Lung (tissue), 12 donors: ENCODE measurements around the gene C1RL. TPM values are rescaled to one million over a fixed set of nuclear protein-coding genes. Genes with fewer than 3 reads are reported as not detected.

Source experiments
- ATAC-seq: fragments of 200-7000 bp; cut with Tn5 transposase; one replicate; pipeline ENCODE4 v1.9.1; 2020; ENCODE audit warnings: moderate number of reproducible peaks; ENCODE audit not compliant: insufficient read depth, low FRiP score
- DNase-seq, 3 donors: peaks; one replicate each; pipeline ENCODE4 v3.0.0-alpha.2; 2013 to 2017
- H3K27ac ChIP-seq, 2 donors: one replicate each; pipeline ENCODE4 v1.5.1; 2013; ENCODE audit warnings: mild to moderate bottlenecking in 2 of 2, moderate library complexity in 2 of 2, control low read depth in 1 of 2, inconsistent platforms in 1 of 2, low read depth in 1 of 2, low read length in 1 of 2
- H3K27me3 ChIP-seq, 3 donors: one replicate each; pipeline ENCODE4 v1.5.1; 2013; ENCODE audit warnings: low read length in 2 of 3; ENCODE audit not compliant: control insufficient read depth in 3 of 3, insufficient read depth in 3 of 3
- H3K36me3 ChIP-seq, 4 donors: one replicate each; pipeline ENCODE4 v1.5.1; 2013; ENCODE audit warnings: low read length in 4 of 4, mild to moderate bottlenecking in 1 of 4, moderate library complexity in 1 of 4; ENCODE audit not compliant: control insufficient read depth in 4 of 4, insufficient read depth in 4 of 4
- H3K4me1 ChIP-seq, 5 donors: one replicate each; pipeline ENCODE4 v1.5.1; 2013; ENCODE audit warnings: low read length in 5 of 5, mild to moderate bottlenecking in 2 of 5, moderate library complexity in 1 of 5; ENCODE audit not compliant: control insufficient read depth in 5 of 5, insufficient read depth in 5 of 5
- H3K4me3 ChIP-seq: one replicate; pipeline ENCODE4 v1.5.1; 2013; ENCODE audit warnings: mild to moderate bottlenecking, control low read depth, moderate library complexity
- H3K9ac ChIP-seq, 2 donors: one replicate each; pipeline ENCODE4 v1.5.1; 2013; ENCODE audit warnings: low read length in 2 of 2, control low read depth in 1 of 2; ENCODE audit not compliant: insufficient read depth in 1 of 2
- H3K9me3 ChIP-seq, 4 donors: one replicate each; pipeline ENCODE4 v1.5.1; 2013; ENCODE audit warnings: low read length in 3 of 4, mild to moderate bottlenecking in 1 of 4, moderate library complexity in 1 of 4; ENCODE audit not compliant: control insufficient read depth in 4 of 4, insufficient read depth in 3 of 4
- CTCF ChIP-seq: IDR thresholded peaks from 2 replicates; pipeline ENCODE4 v1.5.1; 2012; ENCODE audit warnings: mild to moderate bottlenecking; ENCODE audit errors: control extremely low read depth, extremely low read depth
- WGBS, 2 donors: extraction: QIAGEN DNeasy Blood & Tissue Kit; methylation state at CpG; one replicate each; pipeline ENCODE4 v1.1.7; 2013; 5-methylcytosine and 5-hydroxymethylcytosine counted together
- polyA plus RNA-seq, 2 donors: library from polyadenylated mRNA; stranded (reverse); fragments of 200-250 nt; gene quantifications; one replicate each; pipeline ENCODE4 v1.2.1, GENCODE V29; 2013
- total RNA-seq, 2 donors: library from RNA; depleted of rRNA in 1 of 2; stranded (reverse); fragments of >200 nt in 1 of 2; gene quantifications; one replicate each; pipeline ENCODE4 v1.2.1, GENCODE V29; 2014 to 2021
- donor health status: control.
- donor health status: control.
- donor health status: Bipolar disorder and iron deficiency.
- donor health status: healthy.
- donor health status: DM: yes; HTN: yes; CAD: no.

C1RL gene
- total and polyA plus RNA-seq, 4 donors, result 60.5 to 116 (median 86.5) TPM

DNA sequence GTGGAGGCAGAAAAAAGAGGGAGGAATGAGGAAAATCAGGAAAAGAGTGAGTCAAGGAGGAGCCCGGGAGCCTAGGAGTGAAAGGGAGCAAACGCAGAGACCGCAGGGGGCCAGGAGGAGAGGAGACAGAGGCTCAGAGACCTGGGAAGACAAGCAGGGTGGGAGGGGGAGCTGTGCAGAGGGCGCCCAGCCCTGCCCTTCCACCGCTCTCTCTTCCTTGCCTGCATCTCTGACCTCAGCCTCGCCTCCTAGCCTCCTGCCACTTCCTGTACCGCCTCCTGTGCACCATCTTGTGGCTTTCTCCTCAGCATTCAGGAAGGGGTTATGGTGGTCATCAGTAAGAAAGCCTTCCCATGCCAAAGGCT lies 22.5 kb upstream of the C1RL start:
- Histone ChIP-seq H3K9ac (no peak overlapping the region), H3K27me3 (peaks cover 0 to 3% (median 2%) of the 10 kb centered on the region in 3 donors), H3K27ac (no peak overlapping the region), H3K4me3 (no peak overlapping the region), H3K9me3 (no peaks in the 10 kb centered on the region), H3K4me1 (peaks cover 0 to 21% (median 13%) of the 10 kb centered on the region in 5 donors), H3K36me3 (peaks cover 0 to 14% (median 5%) of the 10 kb centered on the region in 4 donors)
- ATAC-seq (no peak), DNase-seq (no peak)
- 20 to 29% methylated on average over 7 of the region's 7 CpGs for WGBS, 2 donors
- no peak for TF ChIP-seq CTCF

DNA sequence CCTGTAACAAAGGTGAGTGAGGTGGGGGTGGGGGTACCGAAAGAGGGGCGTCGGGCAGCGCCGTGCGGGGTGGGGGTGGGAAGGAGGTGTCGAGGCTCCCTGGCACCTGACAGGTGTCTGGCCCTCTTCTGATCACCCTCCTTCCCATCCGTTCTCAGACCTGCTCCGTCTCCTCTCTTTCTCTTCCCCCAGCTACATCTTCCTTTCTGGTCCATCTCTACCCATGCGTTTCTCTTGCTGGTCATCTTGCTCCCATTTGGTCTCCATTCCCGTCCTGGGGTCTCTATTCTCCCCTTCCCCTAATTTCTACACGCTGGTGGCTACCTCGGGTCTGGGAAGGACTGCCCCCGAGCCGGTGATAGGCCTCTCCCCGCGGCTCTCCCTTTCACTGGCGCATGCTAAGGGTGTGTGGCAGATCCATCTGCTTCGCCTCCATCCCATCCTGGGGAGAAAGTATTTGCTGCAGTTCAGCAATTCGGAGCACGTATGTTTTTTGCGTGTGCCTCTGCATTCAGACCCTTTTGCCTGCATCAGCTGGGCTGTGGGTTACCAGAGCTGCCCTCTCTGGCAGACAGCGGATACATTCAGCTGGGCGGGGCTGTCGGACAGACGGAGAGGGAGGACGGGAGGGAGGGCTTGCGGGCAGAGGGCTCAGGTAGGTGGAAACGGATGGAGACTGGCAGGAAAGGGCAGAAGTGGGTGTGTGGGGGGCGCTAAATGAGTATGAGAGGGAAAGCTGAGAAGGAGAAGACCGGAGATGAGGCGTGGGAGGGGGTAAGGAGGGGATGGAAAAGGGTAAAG lies 21.9 kb upstream of the C1RL start:
- Histone ChIP-seq H3K36me3 (peaks cover 0 to 8% (median 2%) of the 10 kb centered on the region in 4 donors), H3K4me1 (peaks cover 0 to 21% (median 13%) of the 10 kb centered on the region in 5 donors), H3K27ac (peak overlapping the region in 1 of 2 donors; percentile 74), H3K4me3 (peak overlapping the region; percentile 60), H3K9me3 (no peaks in the 10 kb centered on the region), H3K27me3 (peaks cover 0 to 3% (median 2%) of the 10 kb centered on the region in 3 donors), H3K9ac (peak overlapping the region; percentile 12 to 40)
- 1 to 2% methylated on average over 29 to 32 of the region's 32 CpGs for WGBS, 2 donors
- DNase-seq, result peak; percentile 63 to 65 (median 65)
- no peak for TF ChIP-seq CTCF
- peak; percentile 43 for ATAC-seq

- 0 to 1% methylated on average over 32 to 40 of the region's 40 CpGs for WGBS, 2 donors
- DNase-seq (peak; percentile 84 to 90 (median 86)), ATAC-seq (peak; percentile 59)
- peaks cover 0 to 7% (median 2%) of the 10 kb centered on the region in 4 donors for H3K36me3 ChIP-seq
- H3K4me1 ChIP-seq, result peaks cover 0 to 21% (median 13%) of the 10 kb centered on the region in 5 donors
- peak within 1 kb of the TSS; percentile 60 for H3K4me3 ChIP-seq
- no peaks in the 10 kb centered on the region for H3K9me3 ChIP-seq
- peak within 1 kb of the TSS; percentile 63 to 66 for H3K9ac ChIP-seq
- H3K27me3 ChIP-seq, result peaks cover 0 to 3% (median 2%) of the 10 kb centered on the region in 3 donors
- TF ChIP-seq CTCF, result no peak
- peak within 1 kb of the TSS in 1 of 2 donors; percentile 74 for H3K27ac ChIP-seq
Observed at GRCh38 chr12:7129872-7130691, 21.1 kb upstream of the C1RL start, which contains the start of gene CLSTN3. TSS of gene CLSTN3 (plus strand) at chr12:7130371. CDS start at chr12:7130649, 278 bp downstream.
